ENCODE data around the gene ALOX12B.
"Not testable (repeated sequence)": the region's sequence is repeated elsewhere in the genome, so short reads cannot be mapped to it uniquely, and the experiment has no call there.

ALOX12B gene

DNA sequence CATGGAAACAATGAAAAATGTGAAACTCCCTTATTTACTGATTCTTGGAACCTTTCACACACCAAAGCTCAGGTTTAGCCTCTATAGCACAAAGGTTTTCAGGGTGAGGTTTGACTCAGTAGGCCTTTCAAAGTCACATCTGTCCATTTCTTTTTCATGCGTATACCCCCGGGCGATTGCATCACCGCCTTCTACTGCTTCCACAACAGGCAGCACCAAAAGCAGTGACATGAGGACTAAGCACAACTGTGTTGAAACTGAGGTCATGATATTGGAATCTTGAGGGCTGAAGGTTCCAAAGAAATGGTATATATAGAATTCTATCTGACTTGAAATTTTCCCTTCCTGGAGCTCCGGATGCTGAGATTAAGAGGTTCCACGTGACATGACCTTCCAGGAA is 63.4 kb downstream of the ALOX12B start:
- H3K4me3 ChIP-seq (ENCODE audit: low read length); DNase-seq (ENCODE audit: low read depth, low spot score): not testable (repeated sequence)
